GM19452 (cell line): ENCODE results near the gene ABCC4.
A peak's percentile ranks its signal among the peaks of the same experiment; 100 is the strongest.
"Not testable (repeated sequence)": the region's sequence is repeated elsewhere in the genome, so short reads cannot be mapped to it uniquely, and the experiment has no call there.

ENCODE experiments used
- ATAC-seq: cut with Tn5 transposase; IDR thresholded peaks from one replicate; pipeline ENCODE4 v1.9.1; 2021; ENCODE audit not compliant: unreplicated experiment

ABCC4 gene

GRCh38 chr13:95200386-95200957, 100.8 kb downstream of the ABCC4 start:
- ATAC-seq, result not testable (repeated sequence)

DNA sequence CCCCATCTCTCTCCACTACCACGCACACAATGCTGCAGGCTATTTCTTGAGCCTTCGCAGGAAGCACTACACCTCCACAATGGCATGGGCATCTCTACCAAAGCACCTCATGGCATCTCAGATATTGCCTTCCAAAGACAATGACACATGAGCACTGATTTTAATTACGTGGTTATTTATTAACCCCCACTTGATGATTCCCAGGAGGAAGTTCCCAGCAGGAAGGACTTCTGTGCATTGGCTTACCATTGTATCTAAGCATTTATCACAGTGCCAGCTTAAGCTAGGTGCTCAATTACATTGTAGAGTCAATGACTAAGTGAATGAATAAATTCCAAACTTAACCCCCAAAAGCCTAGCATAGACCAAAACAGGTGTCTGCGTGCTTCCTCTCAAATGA, 101.4 kb downstream of the ABCC4 start:
- ATAC-seq, result no peak

DNA sequence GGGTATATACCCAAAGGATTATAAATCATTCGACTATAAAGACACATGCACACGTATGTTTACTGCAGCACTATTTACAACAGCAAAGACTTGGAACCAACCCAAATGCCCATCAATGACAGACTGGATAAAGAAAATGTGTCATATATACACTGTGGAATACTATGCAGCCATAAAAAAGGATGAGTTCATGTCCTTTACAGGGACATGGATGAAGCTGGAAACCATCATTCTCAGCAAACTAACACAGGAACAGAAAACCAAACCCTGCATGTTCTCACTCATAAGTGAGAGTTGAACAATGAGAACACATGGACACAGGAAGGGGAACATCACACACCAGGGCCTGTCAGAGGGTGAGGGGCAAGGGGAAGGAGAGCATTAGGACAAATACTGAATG, 102.6 kb downstream of the ABCC4 start:
- ATAC-seq, result not testable (repeated sequence)

DNA sequence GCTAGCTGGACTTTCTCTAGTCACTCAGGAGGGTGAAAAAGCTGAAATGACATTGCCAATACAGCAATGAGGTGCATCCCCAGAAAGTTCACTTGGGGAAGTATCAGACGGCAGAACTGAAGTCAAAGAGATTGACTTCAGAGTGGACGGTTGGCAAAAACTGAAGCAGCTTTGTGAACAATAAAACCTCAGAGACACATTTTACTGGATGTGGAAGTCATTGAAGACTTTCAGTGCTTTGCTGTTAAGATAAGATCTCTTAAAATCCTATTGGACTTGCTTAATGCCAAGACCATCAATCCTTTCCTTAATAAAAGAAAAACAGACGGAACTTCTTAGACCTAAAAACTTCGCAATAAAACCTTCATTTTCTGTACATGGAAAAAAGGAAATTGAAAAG, 103.7 kb downstream of the ABCC4 start:
- no peak for ATAC-seq

DNA sequence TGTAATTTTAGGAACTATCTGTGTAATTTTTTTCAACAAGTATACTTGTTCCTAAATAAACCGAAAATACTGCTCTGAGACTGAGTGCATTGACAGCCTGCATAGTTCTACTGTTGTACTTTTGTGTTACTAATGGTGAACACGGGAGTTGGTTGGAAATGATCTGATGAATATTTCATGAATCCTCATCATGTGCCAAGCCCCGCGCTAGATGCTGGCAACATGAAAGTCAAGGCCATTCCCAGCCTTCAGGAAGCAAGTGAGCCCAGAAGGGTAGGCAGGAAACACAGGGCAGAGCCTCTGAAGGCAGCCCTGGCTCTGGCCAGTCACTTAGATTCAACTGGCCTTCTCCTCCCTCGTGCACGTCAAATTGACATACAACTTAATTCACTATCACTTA, 106.1 kb downstream of the ABCC4 start:
- no peak for ATAC-seq

GRCh38 chr13:95193509-95194230, 107.6 kb downstream of the ABCC4 start:
- ATAC-seq, result no peak

GRCh38 chr13:95192998-95193397, 108.3 kb downstream of the ABCC4 start:
- no peak for ATAC-seq

GRCh38 chr13:95192564-95192945, 108.7 kb downstream of the ABCC4 start:
- not testable (repeated sequence) for ATAC-seq

- ATAC-seq, result peak; percentile 90
Observed at GRCh38 chr13:95191821-95192563, 109.3 kb downstream of the ABCC4 start.

DNA sequence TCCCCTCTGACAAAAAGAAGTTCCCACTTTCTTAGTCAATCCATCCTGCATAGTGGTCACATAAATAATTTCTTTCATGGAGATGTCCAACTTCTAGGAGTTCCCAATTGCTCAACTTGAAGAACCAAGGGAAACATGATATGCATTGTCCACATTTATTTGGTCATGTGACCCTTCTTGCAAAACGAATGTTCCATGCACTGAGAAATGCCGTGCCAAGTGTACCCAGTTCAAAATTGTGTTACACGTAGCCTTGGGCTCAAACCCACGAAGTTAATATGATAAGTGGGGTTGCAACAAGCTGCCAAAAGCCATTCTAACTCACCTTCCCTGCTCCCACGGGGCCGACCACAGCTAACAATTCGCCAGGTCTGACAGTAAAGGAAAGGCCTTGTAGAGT, 113.1 kb downstream of the ABCC4 start:
- no peak for ATAC-seq

DNA sequence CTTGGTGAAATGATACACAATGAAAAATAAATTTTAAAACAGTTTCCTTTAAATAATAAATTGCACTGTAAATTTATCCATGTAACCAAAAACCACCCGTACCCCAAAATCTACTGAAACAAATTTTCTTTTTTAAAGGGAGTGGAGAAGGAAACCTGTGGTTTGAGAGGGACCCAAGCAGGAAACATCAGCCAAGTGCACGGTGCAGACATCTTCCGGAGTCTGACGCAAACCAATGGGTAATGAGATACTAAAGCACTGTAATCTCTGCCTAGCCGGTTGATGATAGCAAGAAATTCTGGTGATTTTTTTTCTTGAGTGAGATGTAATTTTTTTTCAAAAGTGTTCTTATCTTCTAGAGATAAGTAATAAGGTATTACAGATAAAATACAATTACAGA, 115.4 kb downstream of the ABCC4 start:
- no peak for ATAC-seq

GRCh38 chr13:95185311-95185710, 115.9 kb downstream of the ABCC4 start:
- no peak for ATAC-seq

GRCh38 chr13:95184317-95184716, 116.9 kb downstream of the ABCC4 start:
- no peak for ATAC-seq

DNA sequence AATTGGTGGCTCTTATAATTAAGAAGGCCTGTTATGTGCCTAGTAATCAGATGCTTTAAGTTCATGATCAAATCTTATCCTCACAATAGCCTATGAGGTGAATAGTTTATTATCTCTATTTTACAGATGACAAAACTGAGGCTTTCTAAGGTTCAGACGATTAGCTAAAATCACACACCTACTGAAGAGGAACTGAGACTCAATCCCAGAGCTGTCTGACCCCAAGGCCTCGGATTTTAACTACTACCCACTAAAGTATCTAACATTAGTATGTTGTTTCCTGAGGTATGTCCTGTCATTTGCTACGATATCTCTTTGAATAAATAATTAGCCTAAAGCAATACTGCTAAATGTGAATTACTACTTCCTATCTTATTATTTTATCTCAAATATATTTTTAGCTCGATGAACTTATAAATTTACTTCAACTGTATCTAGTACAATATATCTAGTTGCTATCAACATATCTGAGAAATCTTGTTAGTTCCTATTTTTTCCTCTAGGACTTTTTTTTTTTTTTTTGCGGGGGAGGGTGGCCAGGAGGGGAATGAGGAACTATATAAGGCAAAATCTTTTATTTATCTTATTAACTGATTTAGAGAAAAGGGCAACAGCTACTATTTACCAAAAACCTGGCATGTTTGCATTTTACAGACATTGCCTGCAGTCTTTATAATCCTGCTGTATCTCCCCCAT, 118.5 kb downstream of the ABCC4 start:
- no peak for ATAC-seq

DNA sequence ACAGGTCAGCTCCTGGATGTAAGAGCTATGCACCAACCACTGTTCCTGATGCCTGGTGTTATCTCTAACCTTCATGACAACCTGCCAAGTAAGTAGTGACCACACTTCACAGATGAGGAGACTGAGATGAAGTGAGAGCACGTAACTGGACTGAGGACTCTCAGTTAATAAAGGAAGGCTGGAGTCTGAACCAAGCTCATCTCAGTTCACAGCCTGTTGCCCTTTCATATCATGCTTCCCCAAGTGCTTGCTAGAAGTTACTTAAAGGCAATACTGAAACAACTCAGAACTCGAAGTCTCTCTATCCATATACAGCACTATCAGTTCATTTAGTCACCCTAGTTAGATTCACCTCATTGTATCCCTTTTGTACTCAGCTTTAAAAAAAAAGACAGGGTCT, 119.7 kb downstream of the ABCC4 start:
- ATAC-seq, result peak; percentile 69

GRCh38 chr13:95180513-95181245, 120.6 kb downstream of the ABCC4 start:
- no peak for ATAC-seq

DNA sequence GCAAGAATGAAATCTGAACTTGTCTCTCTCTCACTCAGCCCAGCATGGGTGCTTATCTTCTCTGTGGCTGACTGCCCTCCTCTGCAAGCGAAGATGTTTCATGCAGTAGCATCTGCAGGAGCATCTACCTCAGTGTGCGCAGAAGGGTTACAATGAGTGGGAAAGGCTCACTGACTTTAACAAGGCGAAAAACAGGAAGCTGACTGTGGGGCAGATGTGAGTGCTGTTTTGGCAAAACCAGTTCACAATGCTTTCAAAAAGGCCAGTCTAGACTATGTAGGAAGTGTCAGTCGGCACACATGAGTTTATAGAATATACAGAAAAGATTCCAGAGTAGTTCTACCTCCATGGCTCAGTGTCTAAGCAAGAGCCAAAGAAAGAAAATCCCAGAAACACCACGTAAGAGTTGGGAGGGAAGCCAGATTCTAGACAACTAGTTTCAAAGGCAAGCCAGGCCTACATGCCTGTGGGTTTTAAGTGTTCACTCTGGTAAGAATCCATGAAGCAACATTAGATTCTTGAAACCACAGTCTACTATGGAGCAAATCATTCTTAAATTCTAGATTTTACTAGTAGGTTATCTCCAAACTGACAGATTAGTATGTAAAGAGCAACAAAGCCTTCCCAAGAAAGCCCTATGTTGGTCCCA, 124.5 kb downstream of the ABCC4 start:
- no peak for ATAC-seq

DNA sequence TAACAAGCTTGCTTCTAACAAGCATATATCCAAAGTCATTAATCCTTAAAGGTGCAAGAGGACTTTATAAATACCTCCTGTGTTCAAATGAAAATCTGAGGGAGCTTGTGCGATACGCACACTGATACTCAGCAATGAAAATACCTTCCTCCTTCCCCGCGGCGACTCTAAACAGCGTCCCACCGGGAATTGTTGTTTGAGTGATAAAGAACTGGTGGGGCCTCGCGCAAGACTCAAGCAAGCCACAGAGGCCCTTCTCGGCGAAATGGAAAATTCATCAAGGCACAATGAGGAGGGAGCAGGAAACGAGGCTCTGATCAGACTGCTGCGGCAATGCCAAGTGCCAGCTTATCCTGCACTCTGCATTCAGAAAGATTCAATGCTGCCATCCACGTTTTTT, 126.7 kb downstream of the ABCC4 start:
- no peak for ATAC-seq

DNA sequence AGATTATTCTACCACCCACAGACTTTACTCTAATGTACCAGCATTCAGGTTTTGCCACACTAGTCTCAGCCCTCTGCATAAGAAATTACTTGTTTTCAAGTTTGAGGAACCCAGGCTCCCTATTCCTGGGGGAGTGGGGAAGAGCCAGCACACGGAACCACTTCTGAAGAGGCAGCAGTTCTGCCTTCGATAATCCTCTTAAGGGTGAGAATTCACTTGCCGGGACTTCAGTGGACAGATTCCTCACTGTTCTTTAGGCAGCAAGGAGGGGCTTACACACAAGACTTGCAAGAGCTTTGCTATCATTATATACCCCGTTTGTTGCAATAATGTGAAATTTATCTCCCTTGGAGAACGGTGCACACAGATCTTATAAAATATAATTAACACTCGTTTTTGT, 133.1 kb downstream of the ABCC4 start:
- no peak for ATAC-seq

GRCh38 chr13:95167003-95167402, 134.2 kb downstream of the ABCC4 start:
- ATAC-seq, result not testable (repeated sequence)
